ENCODE results near the gene BTBD17. TPM values are rescaled to one million over a fixed set of nuclear protein-coding genes. Genes with fewer than 3 reads are reported as not detected.

BTBD17 gene
- total RNA-seq, 3 donors from 2014 or later = 0.17 TPM; not detected in 2

- DNase-seq = no peak
- intact Hi-C loops (cut with DNase I, micrococcal nuclease) = no loop called here
These were observed 51.8 kb downstream of the BTBD17 start for GRCh38 chr17:74309902-74310301.

DNA sequence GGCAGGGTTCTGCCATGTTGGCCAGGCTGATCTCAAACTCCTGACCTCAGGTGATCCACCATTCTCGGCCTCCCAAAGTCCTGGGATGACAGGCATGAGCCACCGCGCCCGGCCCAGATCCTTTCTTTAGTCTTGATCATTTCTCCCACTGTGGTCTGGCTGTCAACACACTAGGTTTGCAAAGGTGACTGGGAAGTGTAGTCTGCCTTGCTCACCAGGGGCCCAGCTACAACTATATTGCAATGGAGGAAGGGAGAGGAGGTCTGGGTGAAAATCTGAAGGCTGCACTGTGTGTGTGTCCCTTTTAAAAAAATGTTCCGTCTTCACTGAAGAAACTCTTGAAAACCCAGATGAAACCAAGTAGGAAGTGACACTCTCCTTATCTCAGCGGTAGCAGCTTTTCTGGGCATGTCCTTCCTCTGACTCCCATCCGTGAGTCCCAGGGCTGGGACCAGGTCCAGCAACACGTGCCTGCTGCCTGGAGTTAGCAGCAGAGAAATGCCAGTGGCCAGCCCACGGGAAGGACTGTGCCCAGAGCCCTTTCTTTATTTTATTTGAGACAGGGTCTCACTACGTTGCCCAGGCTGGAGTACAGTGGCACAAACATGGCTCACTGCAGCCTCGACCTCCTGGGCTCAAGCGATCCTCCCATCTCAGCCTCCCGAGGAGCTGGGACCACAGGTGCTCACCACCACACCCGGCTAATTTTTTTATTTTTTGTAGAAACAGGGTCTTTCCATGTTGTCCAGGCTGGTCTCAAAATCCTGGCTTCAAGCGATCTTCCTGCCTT, 53.5 kb downstream of the BTBD17 start:
- intact Hi-C loops (cut with DNase I, micrococcal nuclease) = no loop called here
- no peak for ATAC-seq

More at GRCh38 chr17:74309902-74310301, 51.8 kb downstream of the BTBD17 start:
- ATAC-seq = no peak
- H3K4me3 ChIP-seq = no peak overlapping the region
- no peaks in the 10 kb centered on the region for H3K4me1 ChIP-seq (ENCODE audit: low read depth)
- H3K9me3 ChIP-seq = no peaks in the 10 kb centered on the region
- TF ChIP-seq CTCF (IDR thresholded peaks at IDR 0.05) = no peak
- H3K36me3 ChIP-seq (ENCODE audit: low read depth) = no peaks in the 10 kb centered on the region

More for the DNA sequence above, 53.5 kb downstream of the BTBD17 start:
- Histone ChIP-seq H3K4me3 (no peak overlapping the region), H3K9me3 (no peaks in the 10 kb centered on the region), H3K4me1 (ENCODE audit: low read depth) (no peaks in the 10 kb centered on the region), H3K36me3 (ENCODE audit: low read depth) (no peaks in the 10 kb centered on the region)
- no peak for DNase-seq
- no peak for TF ChIP-seq CTCF (IDR thresholded peaks at IDR 0.05)

Other genes starting within 250 kb of the BTBD17 start
- 100 to 1,000 TPM; 617 to 705 (median 692) TPM for gene RPL38, start 158.2 kb downstream of the BTBD17 start, total RNA-seq
- 1 to 10 TPM; 2.5 to 9.1 (median 3.1) TPM for gene TTYH2, start 148.3 kb downstream of the BTBD17 start, total RNA-seq
- gene DNAI2, start 87.6 kb downstream of the BTBD17 start, total RNA-seq = not detected
- 1 to 10 TPM in 2 of 3 donors, under 1 TPM in 1; 0.73 to 7.4 (median 2.4) TPM for gene KIF19, start 35.6 kb downstream of the BTBD17 start, total RNA-seq
- gene GPR142, start 5.6 kb upstream of the BTBD17 start, total RNA-seq = under 1 TPM in 1 of 3 donors, not detected in 2; 0.17 TPM
- 100 to 1,000 TPM in 2 of 3 donors, 10 to 100 TPM in 1; 62.2 to 172 (median 139) TPM for gene GPRC5C, start 70.2 kb upstream of the BTBD17 start, total RNA-seq
- 1 to 10 TPM; 3.7 to 7.0 (median 5.2) TPM for gene CD300A, start 104.8 kb upstream of the BTBD17 start, total RNA-seq
- gene CD300LB, start 169.6 kb upstream of the BTBD17 start, total RNA-seq = under 1 TPM in 2 of 3 donors, not detected in 1; 0.27 to 0.28 TPM
- gene CD300C, start 184.2 kb upstream of the BTBD17 start, total RNA-seq = 1 to 10 TPM in 1 of 3 donors, under 1 TPM in 2; 0.26 to 1.7 (median 0.95) TPM
- gene CD300H, start 205.6 kb upstream of the BTBD17 start, total RNA-seq = not detected
- gene CD300LD, start 230.4 kb upstream of the BTBD17 start, total RNA-seq = not detected